T-helper 17 cell (primary cell): ENCODE results near the gene SRCAP. TPM values are rescaled to one million over a fixed set of nuclear protein-coding genes. Genes with fewer than 3 reads are reported as not detected.

Experiments used
- ATAC-seq: fragments of 150-1000 bp; cut with Tn5 transposase; 2 replicates; pipeline ENCODE4 v1.10.0; 2021; ENCODE audit warnings: mild to moderate bottlenecking, moderate library complexity
- DNase-seq, 3 donors: peaks; one replicate each; pipeline versions ENCODE4 v3.0.0 to v3.0.0-alpha.2; 2020 to 2021
- H3K9me3 ChIP-seq: one replicate; pipeline ENCODE4 v1.7.0; 2013; ENCODE audit warnings: low read length, mild to moderate bottlenecking; ENCODE audit not compliant: control insufficient read depth, poor library complexity, severe bottlenecking
- H3K27ac Mint-ChIP-seq: one replicate; pipeline ENCODE4 v1.8.0; 2022; ENCODE audit warnings: mild to moderate bottlenecking, moderate library complexity, mixed read lengths
- H3K27me3 Mint-ChIP-seq: one replicate; pipeline ENCODE4 v1.8.0; 2022; ENCODE audit warnings: mixed read lengths
- H3K36me3 Mint-ChIP-seq: one replicate; pipeline ENCODE4 v1.8.0; 2022; ENCODE audit warnings: low read depth, mixed read lengths
- H3K4me1 Mint-ChIP-seq: one replicate; pipeline ENCODE4 v1.8.0; 2022; ENCODE audit warnings: mild to moderate bottlenecking, mixed read lengths
- H3K4me3 Mint-ChIP-seq: one replicate; pipeline ENCODE4 v1.8.0; 2022; ENCODE audit warnings: mild to moderate bottlenecking, moderate library complexity, mixed read lengths
- total RNA-seq, 4 donors: library from RNA in 2 of 4; stranded (reverse) in 2 of 4; gene quantifications; one replicate each; pipeline ENCODE4 v1.2.3 and lab custom pipeline; 2022 to 2026

Gene SRCAP
- total RNA-seq, 2 donors from 2014 or later, result 86.9 to 90.5 TPM

GRCh38 chr16:30764086-30764485 is 65.1 kb downstream of the SRCAP start:
- DNase-seq (no peak), ATAC-seq (no peak)
- peaks cover 25% of the 10 kb centered on the region for H3K4me1 Mint-ChIP-seq
- peak overlapping the region; percentile 74 for H3K4me3 Mint-ChIP-seq
- no peaks in the 10 kb centered on the region for H3K9me3 ChIP-seq
- H3K36me3 Mint-ChIP-seq, result peaks cover 11% of the 10 kb centered on the region
- no peaks in the 10 kb centered on the region for H3K27me3 Mint-ChIP-seq
- H3K27ac Mint-ChIP-seq, result no peak overlapping the region

- Mint-ChIP-seq H3K27me3 (no peaks in the 10 kb centered on the region), H3K4me1 (peaks cover 25% of the 10 kb centered on the region), H3K36me3 (peaks cover 12% of the 10 kb centered on the region), H3K27ac (no peak overlapping the region), H3K4me3 (no peak overlapping the region)
- ATAC-seq (no peak), DNase-seq (no peak)
- no peaks in the 10 kb centered on the region for H3K9me3 ChIP-seq
Observed at GRCh38 chr16:30764816-30765465, 66.0 kb downstream of the SRCAP start.

- no peaks in the 10 kb centered on the region for H3K9me3 ChIP-seq
- no peaks in the 10 kb centered on the region for H3K27me3 Mint-ChIP-seq
- H3K4me3 Mint-ChIP-seq, result no peak overlapping the region
- peaks cover 22% of the 10 kb centered on the region for H3K4me1 Mint-ChIP-seq
- DNase-seq (no peak), ATAC-seq (no peak)
- peaks cover 14% of the 10 kb centered on the region for H3K36me3 Mint-ChIP-seq
- H3K27ac Mint-ChIP-seq, result no peak overlapping the region
Observed at GRCh38 chr16:30766206-30766932, 67.4 kb downstream of the SRCAP start.

- ATAC-seq (no peak), DNase-seq (no peak)
- no peak overlapping the region for H3K4me3 Mint-ChIP-seq
- H3K27me3 Mint-ChIP-seq, result no peaks in the 10 kb centered on the region
- no peak overlapping the region for H3K27ac Mint-ChIP-seq
- no peaks in the 10 kb centered on the region for H3K9me3 ChIP-seq
- peaks cover 19% of the 10 kb centered on the region for H3K4me1 Mint-ChIP-seq
- H3K36me3 Mint-ChIP-seq, result peaks cover 14% of the 10 kb centered on the region
Observed at GRCh38 chr16:30766933-30767284, 67.9 kb downstream of the SRCAP start.

GRCh38 chr16:30767767-30768465 is 68.9 kb downstream of the SRCAP start:
- DNase-seq (no peak), ATAC-seq (peak; percentile 30)
- no peaks in the 10 kb centered on the region for H3K9me3 ChIP-seq
- H3K4me1 Mint-ChIP-seq, result peaks cover 22% of the 10 kb centered on the region
- H3K4me3 Mint-ChIP-seq, result no peak overlapping the region
- peaks cover 18% of the 10 kb centered on the region for H3K36me3 Mint-ChIP-seq
- no peak overlapping the region for H3K27ac Mint-ChIP-seq
- H3K27me3 Mint-ChIP-seq, result no peaks in the 10 kb centered on the region

GRCh38 chr16:30768583-30769181 is 69.7 kb downstream of the SRCAP start:
- peaks cover 22% of the 10 kb centered on the region for H3K4me1 Mint-ChIP-seq
- no peak overlapping the region for H3K4me3 Mint-ChIP-seq
- H3K27me3 Mint-ChIP-seq, result no peaks in the 10 kb centered on the region

GRCh38 chr16:30769379-30770089 is 70.6 kb downstream of the SRCAP start:
- ATAC-seq, result no peak
- no peak for DNase-seq
- no peaks in the 10 kb centered on the region for H3K9me3 ChIP-seq
- Mint-ChIP-seq H3K4me3 (no peak overlapping the region), H3K4me1 (peaks cover 19% of the 10 kb centered on the region), H3K36me3 (peaks cover 23% of the 10 kb centered on the region), H3K27ac (no peak overlapping the region), H3K27me3 (no peaks in the 10 kb centered on the region)

More at GRCh38 chr16:30768583-30769181, 69.7 kb downstream of the SRCAP start:
- H3K9me3 ChIP-seq, result no peaks in the 10 kb centered on the region
- ATAC-seq (no peak), DNase-seq (no peak)
- H3K36me3 Mint-ChIP-seq, result peaks cover 23% of the 10 kb centered on the region
- no peak overlapping the region for H3K27ac Mint-ChIP-seq

- no peaks in the 10 kb centered on the region for H3K9me3 ChIP-seq
- no peak overlapping the region for H3K4me3 Mint-ChIP-seq
- peaks cover 27% of the 10 kb centered on the region for H3K4me1 Mint-ChIP-seq
- ATAC-seq, result no peak
- H3K36me3 Mint-ChIP-seq, result peaks cover 20% of the 10 kb centered on the region
- DNase-seq, result no peak
- H3K27ac Mint-ChIP-seq, result peak overlapping the region; percentile 90
- H3K27me3 Mint-ChIP-seq, result peaks cover under 1% of the 10 kb centered on the region
Observed at GRCh38 chr16:30771726-30772125, 72.8 kb downstream of the SRCAP start.

- DNase-seq, result no peak
- Mint-ChIP-seq H3K4me3 (no peak overlapping the region), H3K36me3 (peaks cover 16% of the 10 kb centered on the region), H3K27me3 (peaks cover 9% of the 10 kb centered on the region), H3K27ac (no peak overlapping the region), H3K4me1 (peaks cover 29% of the 10 kb centered on the region)
- H3K9me3 ChIP-seq, result no peaks in the 10 kb centered on the region
- no peak for ATAC-seq
Observed at GRCh38 chr16:30773826-30774225, 74.9 kb downstream of the SRCAP start.

- H3K9me3 ChIP-seq, result no peaks in the 10 kb centered on the region
- H3K27ac Mint-ChIP-seq, result peak overlapping the region; percentile 67
- H3K27me3 Mint-ChIP-seq, result peaks cover 9% of the 10 kb centered on the region
- ATAC-seq (no peak), DNase-seq (no peak)
- peaks cover 29% of the 10 kb centered on the region for H3K4me1 Mint-ChIP-seq
- peak overlapping the region; percentile 88 for H3K4me3 Mint-ChIP-seq
- peaks cover 14% of the 10 kb centered on the region for H3K36me3 Mint-ChIP-seq
Observed at GRCh38 chr16:30774367-30775130, 75.6 kb downstream of the SRCAP start.

- no peaks in the 10 kb centered on the region for H3K9me3 ChIP-seq
- H3K4me3 Mint-ChIP-seq, result peak overlapping the region; percentile 88
- no peak for ATAC-seq
- H3K4me1 Mint-ChIP-seq, result peaks cover 29% of the 10 kb centered on the region
- DNase-seq, result no peak
- peaks cover 9% of the 10 kb centered on the region for H3K27me3 Mint-ChIP-seq
- H3K36me3 Mint-ChIP-seq, result peaks cover 14% of the 10 kb centered on the region
- H3K27ac Mint-ChIP-seq, result no peak overlapping the region
Observed at GRCh38 chr16:30775131-30775391, 76.1 kb downstream of the SRCAP start.

GRCh38 chr16:30775392-30776188 is 76.6 kb downstream of the SRCAP start:
- Mint-ChIP-seq H3K27me3 (peaks cover 9% of the 10 kb centered on the region), H3K27ac (no peak overlapping the region), H3K4me3 (peak overlapping the region; percentile 88), H3K4me1 (peaks cover 29% of the 10 kb centered on the region), H3K36me3 (peaks cover 14% of the 10 kb centered on the region)
- peak; percentile 88 for ATAC-seq
- peak in 2 of 3 donors; percentile 18 to 43 for DNase-seq
- no peaks in the 10 kb centered on the region for H3K9me3 ChIP-seq
